ENCODE measurements around the gene RNF133. TPM values are rescaled to one million over a fixed set of nuclear protein-coding genes. Genes with fewer than 3 reads are reported as not detected.
"Not testable (repeated sequence)": the region's sequence is repeated elsewhere in the genome, so short reads cannot be mapped to it uniquely, and the experiment has no call there.

The RNF133 gene
- total RNA-seq, 3 donors from 2014 or later: not detected

DNA sequence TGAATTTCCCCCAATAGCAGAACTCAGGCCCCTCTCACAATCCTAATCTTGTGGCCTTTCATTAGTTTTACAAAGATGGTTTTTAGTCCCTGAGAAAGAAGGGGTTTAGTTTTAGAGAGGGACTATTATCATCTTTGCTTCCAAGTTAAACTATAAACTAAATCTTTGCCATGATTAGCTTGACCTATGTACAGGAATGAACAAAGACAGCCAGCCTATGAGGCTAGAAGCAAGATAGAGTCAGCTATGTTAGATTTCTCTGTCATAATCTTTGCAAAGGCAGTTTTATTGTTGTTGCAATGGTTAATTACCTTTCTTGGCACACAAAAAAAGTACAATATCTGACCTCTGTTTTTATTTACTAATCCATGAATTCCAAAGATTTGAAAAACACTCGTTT lies 19.1 kb downstream of the RNF133 start:
- ATAC-seq (no peak), DNase-seq (no peak)
- Mint-ChIP-seq H3K36me3 (ENCODE audit: insufficient read depth) (no peaks in the 10 kb centered on the region), H3K9me3 (peaks cover 4% of the 10 kb centered on the region), H3K4me3 (no peak overlapping the region), H3K4me1 (ENCODE audit: low read depth) (no peaks in the 10 kb centered on the region), H3K27me3 (ENCODE audit: low read depth) (no peaks in the 10 kb centered on the region)

DNA sequence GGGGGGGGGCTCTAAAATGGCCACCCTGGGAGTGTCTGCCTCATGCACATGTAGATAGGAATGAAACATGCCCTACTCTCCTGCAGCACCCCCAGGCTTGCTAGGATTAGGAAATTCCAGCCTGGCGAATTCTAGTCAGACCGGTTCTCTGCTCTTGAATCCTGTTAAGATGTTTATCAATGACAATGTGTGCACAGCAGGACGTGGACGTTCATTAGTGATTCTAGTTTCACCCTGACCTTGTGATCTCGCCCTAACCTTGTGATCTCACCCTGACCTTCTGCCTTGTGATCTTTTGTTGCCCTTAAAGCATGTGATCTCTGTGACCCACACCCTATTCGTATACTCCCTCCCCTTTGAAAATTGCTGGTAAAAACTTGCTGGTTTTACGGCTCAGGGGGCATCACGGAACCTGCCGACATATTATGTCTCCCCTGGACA lies 19.6 kb downstream of the RNF133 start:
- not testable (repeated sequence) for H3K36me3 Mint-ChIP-seq (ENCODE audit: insufficient read depth); DNase-seq; H3K4me1 Mint-ChIP-seq (ENCODE audit: low read depth); H3K9me3 Mint-ChIP-seq; H3K4me3 Mint-ChIP-seq; H3K27me3 Mint-ChIP-seq (ENCODE audit: low read depth); ATAC-seq

- Mint-ChIP-seq H3K36me3 (ENCODE audit: insufficient read depth) (no peaks in the 10 kb centered on the region), H3K4me3 (no peak overlapping the region), H3K4me1 (ENCODE audit: low read depth) (no peaks in the 10 kb centered on the region), H3K9me3 (peaks cover 4% of the 10 kb centered on the region), H3K27me3 (ENCODE audit: low read depth) (no peaks in the 10 kb centered on the region)
- ATAC-seq (no peak), DNase-seq (no peak)
Measured at GRCh38 chr7:122677149-122677548, 21.8 kb downstream of the RNF133 start.

DNA sequence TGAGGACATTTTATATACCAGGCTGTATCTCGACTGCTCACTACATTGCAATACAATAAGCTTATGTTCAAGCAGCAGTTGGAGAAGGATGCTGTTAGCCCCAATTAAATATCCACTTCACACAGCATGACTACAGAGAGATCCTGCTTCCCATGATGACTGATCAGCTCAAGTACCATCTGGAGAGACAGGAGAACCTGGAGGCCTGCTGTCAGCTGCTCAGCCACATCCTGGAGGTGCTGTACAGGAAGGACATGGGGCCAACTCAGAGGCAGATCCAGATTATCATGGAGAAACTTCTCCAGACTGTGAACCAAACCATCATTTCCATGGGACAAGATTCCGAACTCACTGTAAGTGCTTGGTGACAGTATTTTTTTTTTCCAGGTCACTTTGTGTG lies 22.5 kb downstream of the RNF133 start:
- Mint-ChIP-seq H3K4me3 (no peak overlapping the region), H3K36me3 (ENCODE audit: insufficient read depth) (no peaks in the 10 kb centered on the region), H3K9me3 (peaks cover 6% of the 10 kb centered on the region), H3K4me1 (ENCODE audit: low read depth) (no peaks in the 10 kb centered on the region), H3K27me3 (ENCODE audit: low read depth) (no peaks in the 10 kb centered on the region)
- no peak for ATAC-seq
- no peak for DNase-seq

DNA sequence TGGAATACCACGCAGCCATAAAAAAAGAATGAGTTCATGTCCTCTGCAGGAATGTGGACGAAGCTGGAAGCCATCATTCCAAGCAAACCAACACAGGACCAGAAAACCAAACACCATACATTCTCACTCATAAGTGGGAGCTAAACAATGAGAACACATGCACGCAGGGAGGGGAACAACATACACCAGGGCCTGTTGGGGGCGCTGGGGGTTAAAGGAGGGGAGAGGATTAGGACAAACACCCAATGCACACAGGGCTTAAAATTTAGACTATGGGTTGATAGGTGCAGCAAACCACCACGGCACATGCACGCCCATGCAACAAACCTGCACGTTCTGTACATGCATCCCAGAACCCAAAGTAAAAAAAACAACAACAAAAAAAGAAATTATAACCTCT lies 23.3 kb downstream of the RNF133 start:
- Mint-ChIP-seq H3K9me3 (peaks cover 11% of the 10 kb centered on the region), H3K36me3 (ENCODE audit: insufficient read depth) (no peaks in the 10 kb centered on the region), H3K27me3 (ENCODE audit: low read depth) (no peaks in the 10 kb centered on the region), H3K4me3 (no peak overlapping the region), H3K4me1 (ENCODE audit: low read depth) (no peaks in the 10 kb centered on the region)
- no peak for ATAC-seq
- DNase-seq: no peak

- H3K27me3 Mint-ChIP-seq (ENCODE audit: low read depth): no peaks in the 10 kb centered on the region
- peaks cover 11% of the 10 kb centered on the region for H3K9me3 Mint-ChIP-seq
- no peaks in the 10 kb centered on the region for H3K4me1 Mint-ChIP-seq (ENCODE audit: low read depth)
- no peaks in the 10 kb centered on the region for H3K36me3 Mint-ChIP-seq (ENCODE audit: insufficient read depth)
- ATAC-seq (no peak), DNase-seq (no peak)
- H3K4me3 Mint-ChIP-seq: no peak overlapping the region
Measured at GRCh38 chr7:122675011-122675410, 23.9 kb downstream of the RNF133 start.

GRCh38 chr7:122674502-122674901 lies 24.4 kb downstream of the RNF133 start:
- DNase-seq (no peak), ATAC-seq (no peak)
- Mint-ChIP-seq H3K27me3 (ENCODE audit: low read depth) (no peaks in the 10 kb centered on the region), H3K4me1 (ENCODE audit: low read depth) (no peaks in the 10 kb centered on the region), H3K36me3 (ENCODE audit: insufficient read depth) (no peaks in the 10 kb centered on the region), H3K4me3 (no peak overlapping the region), H3K9me3 (peaks cover 9% of the 10 kb centered on the region)

DNA sequence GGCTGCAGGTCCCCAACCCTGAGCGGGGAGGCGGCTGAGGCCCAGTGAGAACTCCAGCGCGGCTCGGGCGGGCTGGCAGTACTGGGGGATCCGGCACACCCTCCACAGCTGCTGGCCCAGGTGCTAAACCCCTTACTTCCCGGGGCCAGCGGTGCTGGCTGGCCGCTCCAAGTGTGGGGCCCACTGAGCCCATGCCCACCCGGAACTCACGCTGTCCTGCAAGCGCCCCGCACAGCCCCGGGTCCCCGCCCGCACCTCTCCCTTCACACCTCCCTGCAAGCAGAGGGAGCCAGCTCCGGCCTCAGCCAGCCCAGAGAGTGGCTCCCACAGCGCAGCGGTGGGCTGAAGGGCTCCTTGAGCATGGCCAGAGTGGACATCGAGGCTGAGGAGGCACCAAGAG lies 25.0 kb downstream of the RNF133 start:
- Mint-ChIP-seq H3K9me3 (peaks cover 7% of the 10 kb centered on the region), H3K36me3 (ENCODE audit: insufficient read depth) (no peaks in the 10 kb centered on the region), H3K4me3 (no peak overlapping the region), H3K4me1 (ENCODE audit: low read depth) (no peaks in the 10 kb centered on the region), H3K27me3 (ENCODE audit: low read depth) (no peaks in the 10 kb centered on the region)
- ATAC-seq (no peak), DNase-seq (no peak)

GRCh38 chr7:122672536-122672935 lies 26.4 kb downstream of the RNF133 start:
- DNase-seq (no peak), ATAC-seq (no peak)
- no peaks in the 10 kb centered on the region for H3K36me3 Mint-ChIP-seq (ENCODE audit: insufficient read depth)
- no peaks in the 10 kb centered on the region for H3K27me3 Mint-ChIP-seq (ENCODE audit: low read depth)
- peaks cover 7% of the 10 kb centered on the region for H3K9me3 Mint-ChIP-seq
- H3K4me1 Mint-ChIP-seq (ENCODE audit: low read depth): no peaks in the 10 kb centered on the region
- H3K4me3 Mint-ChIP-seq: no peak overlapping the region

DNA sequence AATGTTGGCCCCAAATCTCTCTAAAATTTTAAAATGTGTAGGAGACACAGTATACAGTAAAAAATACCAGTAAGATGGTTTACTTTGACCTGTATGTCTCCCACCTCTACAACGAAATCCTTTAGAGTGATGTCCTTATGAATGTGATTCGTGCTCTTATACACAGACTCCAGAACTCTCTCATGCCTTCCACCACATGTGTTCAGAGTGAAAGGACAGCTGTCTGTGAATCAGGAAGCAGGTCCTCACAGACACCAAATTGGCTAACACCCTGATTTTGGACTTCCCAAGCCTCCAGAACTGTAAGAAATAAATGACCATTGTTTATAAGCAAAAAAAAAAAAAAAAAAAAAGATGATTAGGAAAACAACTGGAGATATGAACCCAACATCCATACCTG lies 35.2 kb downstream of the RNF133 start:
- DNase-seq: no peak
- Mint-ChIP-seq H3K9me3 (no peaks in the 10 kb centered on the region), H3K27me3 (ENCODE audit: low read depth) (no peaks in the 10 kb centered on the region), H3K4me1 (ENCODE audit: low read depth) (no peaks in the 10 kb centered on the region), H3K36me3 (ENCODE audit: insufficient read depth) (no peaks in the 10 kb centered on the region), H3K4me3 (no peak overlapping the region)
- no peak for ATAC-seq

GRCh38 chr7:122658856-122659255 lies 40.1 kb downstream of the RNF133 start:
- Mint-ChIP-seq H3K4me1 (ENCODE audit: low read depth) (no peaks in the 10 kb centered on the region), H3K36me3 (ENCODE audit: insufficient read depth) (no peaks in the 10 kb centered on the region), H3K9me3 (peaks cover 3% of the 10 kb centered on the region), H3K4me3 (no peak overlapping the region), H3K27me3 (ENCODE audit: low read depth) (no peaks in the 10 kb centered on the region)
- ATAC-seq: no peak
- DNase-seq: no peak

DNA sequence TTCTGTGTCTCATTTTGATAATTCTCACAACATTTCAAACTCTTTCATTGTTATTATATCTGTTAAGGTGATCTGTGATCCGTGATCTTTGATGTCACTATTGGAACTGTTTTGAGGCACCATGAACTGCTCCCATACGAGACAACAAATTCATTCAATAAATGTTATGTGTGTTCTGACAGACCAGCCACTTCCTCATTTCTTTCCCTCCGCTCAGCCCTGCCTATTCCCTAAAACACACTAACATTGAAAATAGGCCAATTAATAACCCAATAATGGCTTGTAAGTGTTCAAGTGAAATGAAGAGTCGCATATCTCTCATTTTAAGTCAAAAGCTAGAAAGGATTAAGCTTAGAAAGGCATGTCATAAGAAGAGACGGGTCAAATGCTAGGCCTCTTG lies 45.2 kb downstream of the RNF133 start:
- no peak for ATAC-seq
- Mint-ChIP-seq H3K4me1 (ENCODE audit: low read depth) (no peaks in the 10 kb centered on the region), H3K36me3 (ENCODE audit: insufficient read depth) (no peaks in the 10 kb centered on the region)

DNA sequence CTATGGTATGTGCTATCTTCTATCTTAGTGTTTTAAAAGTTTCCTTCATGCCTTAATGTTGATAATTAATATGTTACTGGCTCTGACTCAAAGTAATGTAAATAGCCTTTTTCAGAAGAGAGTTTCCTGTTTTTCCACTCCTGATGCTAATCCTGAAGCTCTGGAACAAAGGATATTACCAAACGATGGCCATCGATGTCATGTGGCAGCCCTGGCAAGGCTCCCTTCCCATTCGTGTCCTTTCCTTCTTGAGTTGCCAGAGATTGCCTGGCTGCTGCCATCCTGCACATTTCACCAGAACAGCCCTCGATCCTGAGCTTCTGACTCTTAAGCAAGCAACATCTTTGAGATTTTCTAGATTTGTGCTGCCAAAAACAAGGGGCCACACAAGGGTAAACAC lies 46.0 kb downstream of the RNF133 start:
- DNase-seq (no peak), ATAC-seq (no peak)
- Mint-ChIP-seq H3K36me3 (ENCODE audit: insufficient read depth) (no peaks in the 10 kb centered on the region), H3K9me3 (peaks cover 6% of the 10 kb centered on the region), H3K4me1 (ENCODE audit: low read depth) (no peaks in the 10 kb centered on the region), H3K4me3 (no peak overlapping the region), H3K27me3 (ENCODE audit: low read depth) (no peaks in the 10 kb centered on the region)

More for the DNA sequence above, 45.2 kb downstream of the RNF133 start:
- H3K27me3 Mint-ChIP-seq (ENCODE audit: low read depth): no peaks in the 10 kb centered on the region
- H3K9me3 Mint-ChIP-seq: peaks cover 6% of the 10 kb centered on the region
- no peak overlapping the region for H3K4me3 Mint-ChIP-seq
- no peak for DNase-seq

- H3K9me3 Mint-ChIP-seq: peaks cover 11% of the 10 kb centered on the region
- H3K27me3 Mint-ChIP-seq (ENCODE audit: low read depth): no peaks in the 10 kb centered on the region
- H3K36me3 Mint-ChIP-seq (ENCODE audit: insufficient read depth): no peaks in the 10 kb centered on the region
- H3K4me3 Mint-ChIP-seq: no peak overlapping the region
- H3K4me1 Mint-ChIP-seq (ENCODE audit: low read depth): no peaks in the 10 kb centered on the region
- DNase-seq: no peak
- ATAC-seq: no peak
Measured at GRCh38 chr7:122651451-122651850, 47.5 kb downstream of the RNF133 start.

Measured in activated T-cell treated with anti-CD3 and anti-CD28 coated beads, Interleukin-2, amount 50 U/mL, for 4 hours (primary cell).